Activated B cell treated with CpG ODN at 0.5 μM for 24 hours (primary cell): ENCODE results near the gene PRMT7. TPM values are rescaled to one million over a fixed set of nuclear protein-coding genes. Genes with fewer than 3 reads are reported as not detected.

Source experiments
- ATAC-seq: fragments of 200-7000 bp; cut with Tn5 transposase; one replicate; pipeline ENCODE4 v1.10.0; 2021; ENCODE audit warnings: low read depth, mild to moderate bottlenecking, moderate library complexity
- CTCF ChIA-PET: fragments of 350-600 bp; sonication (Branson Sonifier 250); formaldehyde crosslinking; loops from one replicate; lab custom pipeline; 2021; ENCODE audit warnings: antibody characterized with exemption; lab: Charles Lee
- POLR2A ChIA-PET: fragments of 350-600 bp; sonication (Branson Sonifier 250); formaldehyde crosslinking; loops from one replicate; lab custom pipeline; 2021; ENCODE audit warnings: antibody characterized with exemption; lab: Charles Lee
- DNase-seq: peaks from one replicate; pipeline ENCODE4 v3.0.0; 2022
- H3K27ac Mint-ChIP-seq: one replicate; pipeline ENCODE4 v1.8.0; 2020; ENCODE audit warnings: mixed read lengths
- H3K27me3 Mint-ChIP-seq: one replicate; pipeline ENCODE4 v1.8.0; 2021; ENCODE audit warnings: mixed read lengths
- H3K36me3 Mint-ChIP-seq: one replicate; pipeline ENCODE4 v1.8.0; 2021; ENCODE audit warnings: low read depth, mixed read lengths
- H3K4me1 Mint-ChIP-seq: one replicate; pipeline ENCODE4 v1.8.0; 2021; ENCODE audit warnings: mixed read lengths
- H3K4me3 Mint-ChIP-seq: one replicate; pipeline ENCODE4 v1.8.0; 2020; ENCODE audit warnings: mild to moderate bottlenecking, mixed read lengths
- H3K9me3 Mint-ChIP-seq: one replicate; pipeline ENCODE4 v1.8.0; 2020; ENCODE audit warnings: mixed read lengths
- CTCF ChIP-seq: fragments of 200-600 bp; IDR thresholded peaks from one replicate; pipeline ENCODE4 v1.8.0; 2022; ENCODE audit warnings: antibody characterized with exemption, mild to moderate bottlenecking
- intact Hi-C: fragments of 100-400 bp; cut with micrococcal nuclease; formaldehyde crosslinking; loops from one replicate; pipeline ENCODE4 v1.15.1; 2024
- total RNA-seq: library from RNA; stranded (reverse); gene quantifications from 2 replicates; pipeline ENCODE4 v1.2.3, GENCODE V29; 2022

PRMT7 gene
- total RNA-seq, 1 donor from 2014 or later = 50.3 TPM

GRCh38 chr16:68401871-68402747 lies 91.3 kb downstream of the PRMT7 start:
- H3K4me3 Mint-ChIP-seq = no peak overlapping the region
- H3K4me1 Mint-ChIP-seq = no peaks in the 10 kb centered on the region
- DNase-seq = no peak
- peaks cover 2% of the 10 kb centered on the region for H3K27me3 Mint-ChIP-seq
- H3K27ac Mint-ChIP-seq = no peak overlapping the region
- CTCF ChIA-PET = interaction anchor here (1.6 kb wide), 1 partner anchor 108 kb away, joined by 5 read pairs; no protein-coding TSS in a partner anchor
- intact Hi-C loops = no loop called here
- POLR2A ChIA-PET = no interaction called here
- no peak for ATAC-seq
- no peaks in the 10 kb centered on the region for H3K36me3 Mint-ChIP-seq
- TF ChIP-seq CTCF = no peak
- no peaks in the 10 kb centered on the region for H3K9me3 Mint-ChIP-seq

- Mint-ChIP-seq H3K27ac (no peak overlapping the region), H3K36me3 (no peaks in the 10 kb centered on the region), H3K4me1 (no peaks in the 10 kb centered on the region), H3K4me3 (no peak overlapping the region), H3K9me3 (no peaks in the 10 kb centered on the region), H3K27me3 (peaks cover 4% of the 10 kb centered on the region)
- ATAC-seq (no peak), DNase-seq (no peak)
- ChIA-PET CTCF (no interaction called here), POLR2A (no interaction called here)
- intact Hi-C loops = no loop called here
- TF ChIP-seq CTCF = no peak
Measured at GRCh38 chr16:68402748-68403040, 91.9 kb downstream of the PRMT7 start.

- H3K27ac Mint-ChIP-seq = no peak overlapping the region
- H3K27me3 Mint-ChIP-seq = peaks cover 4% of the 10 kb centered on the region
- H3K36me3 Mint-ChIP-seq = no peaks in the 10 kb centered on the region
- H3K4me3 Mint-ChIP-seq = no peak overlapping the region
- TF ChIP-seq CTCF = no peak
- DNase-seq (no peak), ATAC-seq (no peak)
- no peaks in the 10 kb centered on the region for H3K9me3 Mint-ChIP-seq
- no peaks in the 10 kb centered on the region for H3K4me1 Mint-ChIP-seq
- ChIA-PET CTCF (no interaction called here), POLR2A (no interaction called here)
- intact Hi-C loops = no loop called here
Measured at GRCh38 chr16:68403177-68403576, 92.4 kb downstream of the PRMT7 start.

GRCh38 chr16:68403704-68404103 lies 92.9 kb downstream of the PRMT7 start:
- CTCF ChIA-PET = no interaction called here
- H3K27me3 Mint-ChIP-seq = peaks cover 4% of the 10 kb centered on the region
- no peak overlapping the region for H3K27ac Mint-ChIP-seq
- H3K4me1 Mint-ChIP-seq = no peaks in the 10 kb centered on the region
- no peak overlapping the region for H3K4me3 Mint-ChIP-seq
- intact Hi-C loops = no loop called here
- DNase-seq (no peak), ATAC-seq (no peak)
- no peak for TF ChIP-seq CTCF
- no peaks in the 10 kb centered on the region for H3K9me3 Mint-ChIP-seq
- POLR2A ChIA-PET = interaction anchor here (0.6 kb wide), 1 partner anchor 13 kb away, joined by 3 read pairs; no protein-coding TSS in a partner anchor
- no peaks in the 10 kb centered on the region for H3K36me3 Mint-ChIP-seq

GRCh38 chr16:68404736-68405345 lies 94.0 kb downstream of the PRMT7 start:
- H3K4me3 Mint-ChIP-seq = no peak overlapping the region
- DNase-seq (no peak), ATAC-seq (no peak)
- H3K27me3 Mint-ChIP-seq = peaks cover 4% of the 10 kb centered on the region
- no peak overlapping the region for H3K27ac Mint-ChIP-seq
- H3K9me3 Mint-ChIP-seq = no peaks in the 10 kb centered on the region
- CTCF ChIA-PET = no interaction called here
- no peak for TF ChIP-seq CTCF
- peaks cover 2% of the 10 kb centered on the region for H3K4me1 Mint-ChIP-seq
- POLR2A ChIA-PET = interaction anchor here (0.6 kb wide), 1 partner anchor 913 kb away, joined by 13 read pairs; no protein-coding TSS in a partner anchor
- intact Hi-C loops = no loop called here
- no peaks in the 10 kb centered on the region for H3K36me3 Mint-ChIP-seq
